GM12874 (cell line): ENCODE data around the gene KRT71.

ENCODE experiments used
- TF ChIP-seq, protein P1 (sequence below): IDR thresholded peaks from 2 replicates; pipeline ENCODE4 v1.5.1; 2011; ENCODE audit warnings: low read depth, mild to moderate bottlenecking, control low read depth, low read length, moderate library complexity; ENCODE audit not compliant: insufficient read depth

The KRT71 gene

DNA sequence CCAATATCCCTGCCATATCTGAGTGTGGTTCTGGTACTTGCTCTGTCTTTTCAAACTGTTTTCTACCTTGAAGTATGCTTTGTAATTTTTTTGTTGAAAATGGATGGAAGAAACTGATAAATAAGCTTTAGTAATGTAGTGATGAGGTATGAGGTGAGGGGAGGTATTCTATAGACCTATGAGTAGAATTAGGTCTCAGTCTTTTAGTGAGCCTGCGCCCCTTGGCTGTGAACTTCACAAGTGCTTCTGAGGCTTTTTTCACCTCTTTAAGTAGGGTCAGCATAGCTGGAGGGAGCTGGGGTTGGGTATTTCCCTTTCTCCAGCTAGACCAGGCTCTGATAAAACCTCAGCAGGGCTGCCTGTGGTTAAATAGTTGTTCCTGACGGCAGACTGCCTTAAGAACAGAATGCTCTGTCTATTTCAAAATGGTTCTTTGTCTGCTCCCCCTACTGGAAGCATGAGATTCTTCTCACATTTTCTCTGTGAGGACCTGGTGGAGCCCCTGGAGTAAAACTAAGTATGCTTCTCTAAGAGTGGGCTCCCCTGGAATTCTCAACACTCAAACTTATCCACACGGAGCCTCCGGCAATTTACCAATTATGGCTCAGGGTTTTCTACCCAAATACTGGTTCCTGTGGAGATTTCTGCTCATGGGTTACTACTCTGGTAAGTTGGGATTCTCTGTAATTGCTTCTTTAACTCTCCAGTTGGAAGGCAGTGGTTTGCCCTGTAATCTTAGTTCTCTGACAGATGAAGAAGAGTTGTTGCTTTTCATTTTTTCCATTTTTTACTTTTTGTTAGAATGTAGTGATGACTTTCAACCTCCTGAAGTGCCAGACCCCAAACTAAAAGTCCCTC lies 45.9 kb downstream of the KRT71 start:
- TF ChIP-seq, protein P1, sequence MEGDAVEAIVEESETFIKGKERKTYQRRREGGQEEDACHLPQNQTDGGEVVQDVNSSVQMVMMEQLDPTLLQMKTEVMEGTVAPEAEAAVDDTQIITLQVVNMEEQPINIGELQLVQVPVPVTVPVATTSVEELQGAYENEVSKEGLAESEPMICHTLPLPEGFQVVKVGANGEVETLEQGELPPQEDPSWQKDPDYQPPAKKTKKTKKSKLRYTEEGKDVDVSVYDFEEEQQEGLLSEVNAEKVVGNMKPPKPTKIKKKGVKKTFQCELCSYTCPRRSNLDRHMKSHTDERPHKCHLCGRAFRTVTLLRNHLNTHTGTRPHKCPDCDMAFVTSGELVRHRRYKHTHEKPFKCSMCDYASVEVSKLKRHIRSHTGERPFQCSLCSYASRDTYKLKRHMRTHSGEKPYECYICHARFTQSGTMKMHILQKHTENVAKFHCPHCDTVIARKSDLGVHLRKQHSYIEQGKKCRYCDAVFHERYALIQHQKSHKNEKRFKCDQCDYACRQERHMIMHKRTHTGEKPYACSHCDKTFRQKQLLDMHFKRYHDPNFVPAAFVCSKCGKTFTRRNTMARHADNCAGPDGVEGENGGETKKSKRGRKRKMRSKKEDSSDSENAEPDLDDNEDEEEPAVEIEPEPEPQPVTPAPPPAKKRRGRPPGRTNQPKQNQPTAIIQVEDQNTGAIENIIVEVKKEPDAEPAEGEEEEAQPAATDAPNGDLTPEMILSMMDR, result peak; percentile 38; the same call in 1 of the 2 replicates

DNA sequence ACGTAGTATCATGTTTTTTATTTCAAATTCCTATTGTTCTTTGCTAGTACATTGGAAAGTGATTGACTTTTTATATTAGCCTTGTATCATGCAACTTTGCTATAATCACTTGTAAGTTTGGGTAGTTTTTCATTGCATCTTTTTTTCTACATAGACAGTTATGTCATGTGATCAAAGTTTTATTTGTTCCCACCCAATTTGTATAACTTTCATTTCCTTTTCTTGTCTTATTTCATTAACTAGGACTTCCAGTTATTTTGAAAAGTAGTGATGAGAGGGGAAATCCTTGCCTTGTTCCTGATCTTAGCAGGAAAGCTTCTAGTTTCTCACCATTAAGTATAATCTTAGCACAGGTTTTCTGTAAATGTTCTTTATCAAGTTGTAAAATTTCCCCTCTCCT lies 50.1 kb downstream of the KRT71 start:
- TF ChIP-seq, protein P1, result no peak

DNA sequence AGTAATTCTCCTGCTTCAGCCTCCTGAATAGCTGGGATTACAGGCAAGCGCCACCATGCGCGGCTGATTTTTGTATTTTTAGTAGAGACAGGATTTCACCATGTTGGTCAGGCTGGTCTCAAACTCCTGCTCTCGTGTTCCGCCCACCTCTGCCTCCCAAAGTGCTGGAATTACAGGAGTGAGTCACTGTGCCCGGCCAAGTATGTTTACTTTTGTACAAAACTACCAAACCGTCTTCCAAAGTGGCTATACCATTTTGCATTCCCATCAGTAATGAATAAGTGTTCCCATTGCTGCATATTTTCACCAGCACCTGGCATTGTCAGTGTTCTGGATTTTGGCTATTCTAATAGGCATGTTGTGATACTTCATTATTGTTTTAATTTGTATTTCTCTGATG lies 51.5 kb downstream of the KRT71 start:
- TF ChIP-seq, protein P1, result no peak

DNA sequence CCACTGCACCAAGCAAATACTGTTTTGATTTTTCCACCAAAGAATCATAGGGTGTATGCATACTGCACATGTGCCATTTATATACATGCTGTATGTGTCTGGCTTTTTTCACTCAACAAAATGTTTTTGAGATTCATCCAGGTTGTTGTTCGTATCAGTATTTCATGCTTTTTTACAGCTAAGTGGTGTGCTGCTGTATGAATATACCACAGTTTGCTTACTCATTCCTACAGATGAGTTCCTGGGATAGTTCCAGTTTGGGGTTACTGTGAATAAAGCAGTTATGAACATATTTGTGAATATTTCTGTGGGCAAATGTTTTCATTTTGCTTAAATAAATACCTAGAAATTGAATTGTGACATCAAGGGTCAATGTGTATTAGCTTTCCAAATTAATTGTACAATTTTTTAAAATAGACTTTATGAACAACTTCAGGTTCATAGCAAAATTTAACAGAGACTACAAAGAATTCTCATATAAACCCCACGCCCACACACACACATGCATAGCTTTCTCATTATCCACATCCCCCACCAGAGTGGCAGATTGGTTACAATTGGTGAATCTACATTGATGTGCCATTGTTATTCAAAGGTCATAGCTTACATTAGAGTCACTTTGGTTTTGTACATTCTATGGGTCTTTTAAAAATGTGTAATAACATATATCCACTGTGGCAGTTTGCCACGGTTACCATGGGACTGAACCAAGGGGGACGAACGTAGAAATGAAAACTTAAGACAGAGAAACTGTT lies 53.0 kb downstream of the KRT71 start:
- TF ChIP-seq, protein P1, result no peak

DNA sequence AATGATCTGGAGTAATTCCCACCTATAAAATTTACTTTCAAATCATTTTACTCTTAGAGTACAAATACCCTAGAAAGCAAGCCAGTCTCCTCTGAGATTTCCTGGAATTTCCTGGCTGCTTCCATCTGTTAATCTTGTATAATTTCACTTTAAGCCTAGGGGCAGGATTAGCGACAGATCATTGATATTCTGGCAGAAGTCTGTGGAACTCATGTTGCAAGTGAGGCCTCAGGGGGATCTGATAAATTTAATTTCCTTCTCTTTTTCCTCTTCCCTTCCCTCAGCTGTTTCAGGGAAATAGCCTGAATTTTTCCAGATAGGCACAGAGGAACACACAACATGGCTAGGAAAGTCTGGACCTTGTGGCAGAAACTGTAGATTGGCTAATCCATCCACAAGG lies 54.0 kb downstream of the KRT71 start:
- TF ChIP-seq, protein P1, result no peak

DNA sequence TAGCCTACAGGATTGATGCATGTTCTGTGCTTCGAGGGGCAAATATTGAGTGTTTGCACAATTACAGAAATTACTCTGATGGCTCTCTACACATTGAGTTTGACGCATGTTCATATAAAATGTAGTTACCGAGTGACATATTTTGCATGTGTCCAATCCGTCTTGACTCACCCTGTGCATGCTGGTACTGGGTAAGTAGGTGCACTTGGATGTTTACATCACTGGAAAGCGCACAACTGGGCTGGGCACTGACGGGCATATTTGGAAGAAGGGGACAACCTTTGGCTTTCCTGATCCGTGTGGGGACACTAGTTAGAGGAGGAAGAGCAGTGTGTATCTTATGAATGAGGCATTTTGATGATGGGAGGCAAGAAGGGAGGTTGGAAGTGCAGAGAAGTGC lies 55.0 kb downstream of the KRT71 start:
- TF ChIP-seq, protein P1, result no peak

DNA sequence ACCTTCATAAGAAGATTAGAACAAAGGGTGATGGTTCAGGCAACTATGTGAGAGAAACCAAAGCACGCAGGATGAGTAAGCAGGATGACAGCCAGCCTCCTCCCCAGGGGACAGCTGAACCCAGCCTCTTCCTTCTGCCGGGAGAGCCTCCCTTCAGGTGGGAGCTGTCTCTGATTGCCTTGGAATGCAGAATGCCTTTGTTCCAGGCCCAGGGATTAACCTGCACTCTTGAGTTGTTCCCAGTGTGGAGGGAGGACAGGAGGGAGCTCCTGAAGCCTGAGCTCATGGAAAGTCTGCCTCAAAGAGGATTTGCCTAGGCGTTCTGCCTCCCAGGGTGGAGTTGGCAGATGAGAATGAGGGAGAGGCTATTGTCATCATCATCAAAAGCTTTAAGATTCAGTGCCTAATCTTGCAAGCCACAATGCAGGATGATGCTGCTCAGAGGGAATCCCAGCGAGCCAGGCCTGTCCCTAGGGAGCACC lies 56.3 kb downstream of the KRT71 start:
- TF ChIP-seq, protein P1, result no peak
